Measurements from ENCODE around the gene UNC5C. TPM values are rescaled to one million over a fixed set of nuclear protein-coding genes. Genes with fewer than 3 reads are reported as not detected.

Gene UNC5C
- total RNA-seq, 2 donors from 2014 or later, result 5.3 to 10.0 TPM

DNA sequence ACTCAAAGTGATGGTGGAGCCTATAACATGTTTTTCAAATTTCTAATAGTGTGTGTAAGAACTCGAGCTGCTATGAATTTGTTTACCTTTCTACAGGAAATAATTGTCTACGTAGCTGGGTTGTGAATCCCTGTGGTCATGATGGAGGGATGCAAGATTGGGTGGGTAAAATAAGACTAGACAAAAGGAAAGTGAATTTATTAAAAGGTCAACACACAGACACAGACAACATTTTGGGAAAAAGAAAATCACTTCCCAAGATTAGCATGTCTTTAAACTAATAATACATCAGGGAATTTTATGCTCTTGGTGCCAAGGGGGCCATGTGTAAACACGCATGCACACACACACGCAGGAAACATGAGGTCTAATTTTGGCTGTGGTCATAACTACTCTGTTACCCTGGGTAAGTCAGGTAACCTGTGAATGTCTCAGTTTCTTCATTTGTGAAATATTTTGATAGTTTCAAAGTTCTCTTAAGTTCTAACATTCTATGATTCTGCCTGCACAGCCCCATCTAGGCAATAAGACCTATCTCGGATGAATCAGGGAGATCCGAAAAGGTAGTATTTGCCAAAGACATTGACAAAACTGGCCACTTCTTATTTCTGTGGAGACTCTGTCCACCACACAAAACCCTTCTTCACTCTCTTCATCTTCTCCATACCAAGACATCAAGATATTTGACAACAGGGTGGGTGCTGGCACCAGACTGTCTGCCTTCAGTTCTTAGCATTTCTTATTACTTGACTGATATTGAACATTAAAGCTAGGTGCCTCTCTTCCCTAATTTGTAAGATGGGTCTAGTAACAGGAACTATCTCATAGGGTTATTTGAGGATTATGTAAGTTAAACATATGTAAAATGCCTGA, 1.6 kb upstream of the UNC5C start:
- peak overlapping the region; percentile 91 for H3K27ac ChIP-seq
- peaks cover 0 to 17% of the 10 kb centered on the region in 2 donors for H3K4me1 ChIP-seq (ENCODE audit: control insufficient read depth in 1 of 2, low read depth in 2 of 2)
- TF ChIP-seq, protein P1, sequence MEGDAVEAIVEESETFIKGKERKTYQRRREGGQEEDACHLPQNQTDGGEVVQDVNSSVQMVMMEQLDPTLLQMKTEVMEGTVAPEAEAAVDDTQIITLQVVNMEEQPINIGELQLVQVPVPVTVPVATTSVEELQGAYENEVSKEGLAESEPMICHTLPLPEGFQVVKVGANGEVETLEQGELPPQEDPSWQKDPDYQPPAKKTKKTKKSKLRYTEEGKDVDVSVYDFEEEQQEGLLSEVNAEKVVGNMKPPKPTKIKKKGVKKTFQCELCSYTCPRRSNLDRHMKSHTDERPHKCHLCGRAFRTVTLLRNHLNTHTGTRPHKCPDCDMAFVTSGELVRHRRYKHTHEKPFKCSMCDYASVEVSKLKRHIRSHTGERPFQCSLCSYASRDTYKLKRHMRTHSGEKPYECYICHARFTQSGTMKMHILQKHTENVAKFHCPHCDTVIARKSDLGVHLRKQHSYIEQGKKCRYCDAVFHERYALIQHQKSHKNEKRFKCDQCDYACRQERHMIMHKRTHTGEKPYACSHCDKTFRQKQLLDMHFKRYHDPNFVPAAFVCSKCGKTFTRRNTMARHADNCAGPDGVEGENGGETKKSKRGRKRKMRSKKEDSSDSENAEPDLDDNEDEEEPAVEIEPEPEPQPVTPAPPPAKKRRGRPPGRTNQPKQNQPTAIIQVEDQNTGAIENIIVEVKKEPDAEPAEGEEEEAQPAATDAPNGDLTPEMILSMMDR (IDR thresholded peaks at IDR 0.05), result no peak
- H3K36me3 ChIP-seq, result no peaks in the 10 kb centered on the region
- no peaks in the 10 kb centered on the region for H3K9me3 ChIP-seq
- ATAC-seq (ENCODE audit: insufficient number of reproducible peaks, low FRiP score, low read depth) (no peak), DNase-seq (ENCODE audit: low spot score) (no peak)
- no peaks in the 10 kb centered on the region for H3K27me3 ChIP-seq (replicated peaks; ENCODE audit: insufficient read depth)
- H3K4me3 ChIP-seq, result peak overlapping the region; percentile 87

DNA sequence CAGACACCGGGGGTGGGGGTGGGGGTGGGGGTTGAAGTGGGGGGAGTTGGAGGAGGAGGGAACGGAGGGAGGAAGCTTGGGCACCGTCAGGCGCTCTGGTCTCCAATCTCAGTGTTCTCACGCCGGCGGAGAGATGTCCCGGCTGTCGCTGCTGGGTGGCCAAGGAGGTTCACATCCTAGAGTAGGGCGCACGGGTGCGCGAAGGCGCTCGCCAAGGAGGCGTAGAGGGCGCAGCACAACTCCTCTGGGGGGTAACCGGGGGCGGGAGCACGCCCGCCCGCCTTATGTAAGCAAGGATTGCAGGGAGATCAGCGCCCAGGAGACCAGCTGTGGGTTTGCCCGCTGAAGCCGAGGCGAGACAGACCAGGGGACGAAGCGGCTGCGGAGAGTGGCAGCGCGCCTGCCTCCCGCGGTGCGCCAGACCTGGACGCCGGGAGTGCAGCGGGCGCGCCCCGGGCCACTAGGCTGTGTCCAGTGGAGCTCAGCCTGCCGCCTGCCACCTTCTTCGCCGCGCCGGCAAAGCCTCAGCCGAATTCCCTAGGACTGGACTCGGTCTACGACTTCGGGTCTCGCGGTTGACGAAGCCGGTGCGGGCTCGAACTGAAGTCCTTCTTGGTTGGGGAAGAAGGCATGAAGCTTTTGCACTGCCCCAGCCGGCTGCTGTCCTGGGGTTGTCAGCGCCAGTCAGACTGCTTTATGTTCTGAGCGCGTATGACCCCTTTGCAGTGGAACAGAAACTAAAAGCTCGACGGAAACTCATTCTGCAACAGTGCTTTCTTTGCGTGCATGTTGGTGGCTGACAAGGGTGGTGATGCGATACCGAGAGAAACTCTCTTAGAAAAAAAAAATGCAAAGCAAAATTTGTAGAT, 707 bp upstream of the UNC5C start:
- H3K27me3 ChIP-seq (replicated peaks; ENCODE audit: insufficient read depth), result no peaks in the 10 kb centered on the region
- DNase-seq (ENCODE audit: low spot score) (no peak), ATAC-seq (ENCODE audit: insufficient number of reproducible peaks, low FRiP score, low read depth) (peak; percentile 33)
- TF ChIP-seq, protein P1 (IDR thresholded peaks at IDR 0.05), result no peak
- H3K4me3 ChIP-seq, result peak overlapping the region; percentile 87
- peaks cover 0 to 17% of the 10 kb centered on the region in 2 donors for H3K4me1 ChIP-seq (ENCODE audit: control insufficient read depth in 1 of 2, low read depth in 2 of 2)
- no peaks in the 10 kb centered on the region for H3K9me3 ChIP-seq
- H3K27ac ChIP-seq, result peak overlapping the region; percentile 91
- no peaks in the 10 kb centered on the region for H3K36me3 ChIP-seq

DNA sequence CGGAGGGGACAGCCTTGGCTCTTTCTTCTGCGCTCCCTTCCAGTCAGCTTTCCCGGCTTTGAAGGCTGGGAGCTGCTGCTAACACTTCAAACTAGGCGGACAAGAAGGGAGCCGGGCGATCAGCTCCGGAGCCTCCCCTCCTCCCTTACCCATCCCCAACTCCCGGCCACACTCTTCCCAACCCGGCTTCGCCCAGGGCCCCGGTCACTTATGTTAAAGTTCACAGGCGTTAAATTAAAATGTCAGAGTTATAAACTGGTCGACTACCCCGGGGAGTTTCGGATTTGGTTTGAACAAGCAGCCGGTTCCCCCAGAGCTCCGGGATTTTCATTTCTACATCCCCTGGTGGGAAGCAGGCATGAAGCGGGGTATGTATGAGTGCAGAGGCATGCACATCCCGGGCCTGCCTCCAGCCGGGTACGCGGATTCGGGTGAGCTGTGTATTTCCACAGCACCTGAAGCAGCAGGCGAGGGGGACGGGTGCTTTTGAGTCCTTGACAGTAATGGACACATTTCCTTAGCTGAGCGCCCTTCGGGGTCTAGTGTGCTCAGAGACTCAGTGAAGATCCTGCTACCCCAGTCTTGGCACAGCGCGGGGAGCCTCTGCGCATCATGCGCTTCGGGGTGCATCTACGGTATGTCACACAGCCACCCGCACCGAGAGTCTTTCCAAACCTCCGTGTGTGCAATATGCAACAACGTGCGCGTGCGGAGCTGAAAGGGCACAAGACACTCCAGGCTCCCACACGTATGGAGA, 880 bp downstream of the UNC5C start:
- no peaks in the 10 kb centered on the region for H3K36me3 ChIP-seq
- H3K4me1 ChIP-seq (ENCODE audit: control insufficient read depth in 1 of 2, low read depth in 2 of 2), result peaks cover 0 to 17% of the 10 kb centered on the region in 2 donors
- DNase-seq (ENCODE audit: low spot score) (no peak), ATAC-seq (ENCODE audit: insufficient number of reproducible peaks, low FRiP score, low read depth) (no peak)
- H3K4me3 ChIP-seq, result peak overlapping the region; percentile 87
- H3K27ac ChIP-seq, result peak overlapping the region; percentile 91
- TF ChIP-seq, protein P1 (IDR thresholded peaks at IDR 0.05), result no peak
- H3K9me3 ChIP-seq, result no peaks in the 10 kb centered on the region
- H3K27me3 ChIP-seq (replicated peaks; ENCODE audit: insufficient read depth), result no peaks in the 10 kb centered on the region

DNA sequence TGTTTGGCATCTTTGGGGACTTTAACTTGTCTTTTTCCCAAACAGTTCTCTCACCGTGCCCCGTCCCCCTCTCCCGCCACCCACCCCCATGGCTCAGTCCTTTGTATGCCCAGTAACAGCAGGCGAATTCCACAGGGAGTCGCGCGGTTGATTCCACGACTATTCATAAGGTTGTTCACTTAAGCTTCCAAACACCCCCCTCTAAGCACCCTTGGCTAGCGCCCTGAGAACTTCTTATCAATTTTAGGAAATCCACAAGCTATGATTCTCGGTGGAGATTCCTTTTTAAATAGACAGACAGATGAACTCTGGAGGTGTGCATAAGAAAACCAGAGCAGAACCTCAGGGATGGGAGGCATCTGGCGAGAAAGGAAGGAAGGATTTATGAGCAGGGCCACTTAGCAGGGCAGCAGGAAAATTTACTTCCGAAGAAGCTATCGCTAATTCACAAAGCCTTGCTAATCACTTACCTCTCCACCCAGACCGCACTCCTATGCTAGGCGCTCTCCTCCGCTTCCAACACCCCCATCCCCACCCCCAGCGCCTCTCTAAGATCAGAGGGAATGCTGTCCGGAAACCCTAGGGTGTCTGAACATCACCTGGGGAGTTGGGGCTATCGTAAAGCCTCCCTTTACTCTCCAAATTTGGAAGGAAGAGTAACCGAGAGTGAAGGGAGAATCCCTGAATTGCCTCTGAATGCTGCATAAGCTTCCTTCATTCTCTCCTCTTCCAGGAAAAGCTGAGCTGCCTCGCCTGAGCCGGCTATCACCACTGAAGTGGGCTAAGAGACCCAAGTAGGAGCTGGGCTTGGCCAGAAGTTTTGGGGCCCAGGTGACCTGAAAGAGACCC, 1.7 kb downstream of the UNC5C start:
- ATAC-seq (ENCODE audit: insufficient number of reproducible peaks, low FRiP score, low read depth) (no peak), DNase-seq (ENCODE audit: low spot score) (no peak)
- Histone ChIP-seq H3K4me3 (peak overlapping the region; percentile 87), H3K4me1 (ENCODE audit: control insufficient read depth in 1 of 2, low read depth in 2 of 2) (peaks cover 0 to 17% of the 10 kb centered on the region in 2 donors), H3K27me3 (replicated peaks; ENCODE audit: insufficient read depth) (no peaks in the 10 kb centered on the region), H3K36me3 (no peaks in the 10 kb centered on the region), H3K9me3 (no peaks in the 10 kb centered on the region), H3K27ac (peak overlapping the region; percentile 91)
- TF ChIP-seq, protein P1 (IDR thresholded peaks at IDR 0.05), result no peak

Data from thoracic aorta (tissue), 2 donors.